SK-N-SH treated with all-trans-retinoic acid at 6 μM for 48 hours (cell line): ENCODE measurements around the gene MMP14.

Experiments
- ARNTL ChIP-seq: fragments of 450-650 bp; formaldehyde crosslinking; IDR thresholded peaks from 2 replicates; pipeline ENCODE4 v1.5.0; 2020; ENCODE audit warnings: low read depth, mild to moderate bottlenecking, moderate library complexity, borderline replicate concordance
- BACH2 ChIP-seq: fragments of 250-450 bp; sonication (Bioruptor Pico); IDR thresholded peaks from 2 replicates; pipeline ENCODE4 v1.9.0; 2021; ENCODE audit warnings: mild to moderate bottlenecking, borderline replicate concordance
- CSDC2 ChIP-seq: fragments of 250-450 bp; sonication (Bioruptor Pico); IDR thresholded peaks from 2 replicates; pipeline ENCODE4 v1.5.0; 2020; ENCODE audit warnings: mild to moderate bottlenecking, moderate library complexity
- PATZ1 ChIP-seq: fragments of 250-450 bp; sonication (Bioruptor Pico); IDR thresholded peaks from 2 replicates; pipeline ENCODE4 v1.8.0; 2020; ENCODE audit warnings: mild to moderate bottlenecking, moderate library complexity, borderline replicate concordance
- ZC3H10 ChIP-seq: fragments of 250-450 bp; sonication (Bioruptor Pico); IDR thresholded peaks from 2 replicates; pipeline ENCODE4 v1.5.1; 2021; ENCODE audit warnings: mild to moderate bottlenecking, moderate library complexity
- ZFP30 ChIP-seq: fragments of 450-650 bp; formaldehyde crosslinking; IDR thresholded peaks from 2 replicates; pipeline ENCODE4 v1.5.0; 2022; ENCODE audit warnings: mild to moderate bottlenecking, moderate library complexity
- ZNF565 ChIP-seq: fragments of 450-650 bp; formaldehyde crosslinking; conservative IDR thresholded peaks from 2 replicates; pipeline ENCODE4 v1.5.0; 2020; ENCODE audit warnings: low read depth, mild to moderate bottlenecking, moderate library complexity
- ZNF70 ChIP-seq: fragments of 450-650 bp; formaldehyde crosslinking; IDR thresholded peaks from 2 replicates; pipeline ENCODE4 v1.5.0; 2020; ENCODE audit warnings: mild to moderate bottlenecking, moderate library complexity
- ZNF8 ChIP-seq: fragments of 450-650 bp; formaldehyde crosslinking; IDR thresholded peaks from 2 replicates; pipeline ENCODE4 v1.5.0; 2020; ENCODE audit warnings: mild to moderate bottlenecking, moderate library complexity

- TF ChIP-seq ZFP30 (CRISPR knock-in tag) (no peak), ZC3H10 (no peak), ZNF8 (CRISPR knock-in tag) (no peak), PATZ1 (CRISPR knock-in tag) (no peak), ARNTL (CRISPR knock-in tag) (no peak), CSDC2 (CRISPR knock-in tag) (no peak), ZNF70 (CRISPR knock-in tag) (no peak), ZNF565 (CRISPR knock-in tag) (no peak), BACH2 (CRISPR knock-in tag) (no peak)
Observed at GRCh38 chr14:22801716-22802115, 34.7 kb upstream of the MMP14 start.
